Measurements from ENCODE around the gene STYXL1.
"Not testable (repeated sequence)": the region's sequence is repeated elsewhere in the genome, so short reads cannot be mapped to it uniquely, and the experiment has no call there.

Gene STYXL1

GRCh38 chr7:76084115-76084514 is 36.3 kb upstream of the STYXL1 start:
- H2BK120ac ChIP-seq (ENCODE audit: low read depth, low read length); H3K9me3 ChIP-seq (replicated peaks in 1 of 2; ENCODE audit: control insufficient read depth in 2 of 2, insufficient read depth in 1 of 2, low read depth in 1 of 2, low read length in 2 of 2); H2BK12ac ChIP-seq (ENCODE audit: low read length); H3K4me2 ChIP-seq (ENCODE audit: insufficient read depth, low read length, poor library complexity, severe bottlenecking); H2BK5ac ChIP-seq (ENCODE audit: low read length); H4K8ac ChIP-seq (ENCODE audit: low read depth, low read length); H4K91ac ChIP-seq (ENCODE audit: low read depth, low read length, poor library complexity); H3K79me1 ChIP-seq (ENCODE audit: low read depth, low read length); H3K27ac ChIP-seq (replicated peaks; ENCODE audit: low read length); H2AFZ ChIP-seq (ENCODE audit: low read length); H2BK15ac ChIP-seq (ENCODE audit: low read length); H3K14ac ChIP-seq (ENCODE audit: low read length); H3K27me3 ChIP-seq (ENCODE audit: control insufficient read depth in 3 of 3, insufficient read depth in 3 of 3, low read depth in 1 of 3, low read length in 3 of 3); H3K23ac ChIP-seq (ENCODE audit: low read depth, low read length, poor library complexity); H3K18ac ChIP-seq (ENCODE audit: low read length); H3K9ac ChIP-seq (ENCODE audit: low read depth, low read length, poor library complexity); H2AK5ac ChIP-seq (ENCODE audit: low read depth, low read length); H3K36me3 ChIP-seq (replicated peaks in 1 of 2; ENCODE audit: control insufficient read depth in 2 of 2, insufficient read depth in 2 of 2, low read length in 2 of 2); H3K4ac ChIP-seq (ENCODE audit: low read length); DNase-seq (ENCODE audit: low spot score); H3K4me3 ChIP-seq (ENCODE audit: low read length in 2 of 2); H3K4me1 ChIP-seq (ENCODE audit: control insufficient read depth in 2 of 2, insufficient read depth in 1 of 2, low read depth in 1 of 2, low read length in 2 of 2): not testable (repeated sequence)
- WGBS, 2 donors (ENCODE audit: extremely low coverage in 2 of 2, insufficient read length in 2 of 2, insufficient replicate concordance in 1 of 2): no CpG with 5 or more reads among the region's 2 CpGs

- Histone ChIP-seq H3K27ac (replicated peaks; ENCODE audit: low read length) (no peak overlapping the region), H3K9me3 (replicated peaks in 1 of 2; ENCODE audit: control insufficient read depth in 2 of 2, insufficient read depth in 1 of 2, low read depth in 1 of 2, low read length in 2 of 2) (no peaks in the 10 kb centered on the region), H3K79me1 (ENCODE audit: low read depth, low read length) (no peaks in the 10 kb centered on the region), H3K4me1 (ENCODE audit: control insufficient read depth in 2 of 2, insufficient read depth in 1 of 2, low read depth in 1 of 2, low read length in 2 of 2) (no peaks in the 10 kb centered on the region), H3K14ac (ENCODE audit: low read length) (no peak overlapping the region), H2BK120ac (ENCODE audit: low read depth, low read length) (no peak overlapping the region), H3K4ac (ENCODE audit: low read length) (no peak overlapping the region), H4K8ac (ENCODE audit: low read depth, low read length) (no peak overlapping the region), H3K4me2 (ENCODE audit: insufficient read depth, low read length, poor library complexity, severe bottlenecking) (no peak overlapping the region), H2BK12ac (ENCODE audit: low read length) (no peak overlapping the region), H3K18ac (ENCODE audit: low read length) (no peak overlapping the region), H3K27me3 (ENCODE audit: control insufficient read depth in 3 of 3, insufficient read depth in 3 of 3, low read depth in 1 of 3, low read length in 3 of 3) (no peaks in the 10 kb centered on the region), H2AFZ (ENCODE audit: low read length) (no peak overlapping the region), H4K91ac (ENCODE audit: low read depth, low read length, poor library complexity) (no peak overlapping the region), H2AK5ac (ENCODE audit: low read depth, low read length) (no peak overlapping the region), H3K4me3 (ENCODE audit: low read length in 2 of 2) (no peak overlapping the region), H3K36me3 (replicated peaks in 1 of 2; ENCODE audit: control insufficient read depth in 2 of 2, insufficient read depth in 2 of 2, low read length in 2 of 2) (no peaks in the 10 kb centered on the region), H3K23ac (ENCODE audit: low read depth, low read length, poor library complexity) (no peak overlapping the region), H2BK15ac (ENCODE audit: low read length) (no peak overlapping the region), H2BK5ac (ENCODE audit: low read length) (no peak overlapping the region), H3K9ac (ENCODE audit: low read depth, low read length, poor library complexity) (no peak overlapping the region)
- WGBS, 2 donors (ENCODE audit: extremely low coverage in 2 of 2, insufficient read length in 2 of 2, insufficient replicate concordance in 1 of 2): no CpG with 5 or more reads among the region's 5 CpGs
- no peak for DNase-seq (ENCODE audit: low spot score)
Measured at GRCh38 chr7:76080204-76080603, 32.4 kb upstream of the STYXL1 start.

- no peak overlapping the region for H2BK5ac ChIP-seq (ENCODE audit: low read length)
- H3K27me3 ChIP-seq (ENCODE audit: control insufficient read depth in 3 of 3, insufficient read depth in 3 of 3, low read depth in 1 of 3, low read length in 3 of 3): no peaks in the 10 kb centered on the region
- H3K23ac ChIP-seq (ENCODE audit: low read depth, low read length, poor library complexity): no peak overlapping the region
- WGBS, 2 donors (ENCODE audit: extremely low coverage in 2 of 2, insufficient read length in 2 of 2, insufficient replicate concordance in 1 of 2): no CpG with 5 or more reads among the region's 3 CpGs
- H3K27ac ChIP-seq (replicated peaks; ENCODE audit: low read length): no peak overlapping the region
- H4K91ac ChIP-seq (ENCODE audit: low read depth, low read length, poor library complexity): no peak overlapping the region
- no peaks in the 10 kb centered on the region for H3K36me3 ChIP-seq (replicated peaks in 1 of 2; ENCODE audit: control insufficient read depth in 2 of 2, insufficient read depth in 2 of 2, low read length in 2 of 2)
- H2BK12ac ChIP-seq (ENCODE audit: low read length): no peak overlapping the region
- no peak overlapping the region for H3K4me3 ChIP-seq (ENCODE audit: low read length in 2 of 2)
- H3K79me1 ChIP-seq (ENCODE audit: low read depth, low read length): no peaks in the 10 kb centered on the region
- no peak overlapping the region for H2BK15ac ChIP-seq (ENCODE audit: low read length)
- no peak overlapping the region for H2BK120ac ChIP-seq (ENCODE audit: low read depth, low read length)
- no peak overlapping the region for H3K14ac ChIP-seq (ENCODE audit: low read length)
- no peak overlapping the region for H2AK5ac ChIP-seq (ENCODE audit: low read depth, low read length)
- no peak overlapping the region for H3K18ac ChIP-seq (ENCODE audit: low read length)
- no peak for DNase-seq (ENCODE audit: low spot score)
- H3K4ac ChIP-seq (ENCODE audit: low read length): no peak overlapping the region
- H2AFZ ChIP-seq (ENCODE audit: low read length): no peak overlapping the region
- no peak overlapping the region for H3K9ac ChIP-seq (ENCODE audit: low read depth, low read length, poor library complexity)
- no peaks in the 10 kb centered on the region for H3K4me1 ChIP-seq (ENCODE audit: control insufficient read depth in 2 of 2, insufficient read depth in 1 of 2, low read depth in 1 of 2, low read length in 2 of 2)
- H4K8ac ChIP-seq (ENCODE audit: low read depth, low read length): no peak overlapping the region
- H3K9me3 ChIP-seq (replicated peaks in 1 of 2; ENCODE audit: control insufficient read depth in 2 of 2, insufficient read depth in 1 of 2, low read depth in 1 of 2, low read length in 2 of 2): no peaks in the 10 kb centered on the region
- H3K4me2 ChIP-seq (ENCODE audit: insufficient read depth, low read length, poor library complexity, severe bottlenecking): no peak overlapping the region
Measured at GRCh38 chr7:76077435-76077834, 29.6 kb upstream of the STYXL1 start.

GRCh38 chr7:76076995-76077394 is 29.2 kb upstream of the STYXL1 start:
- WGBS, 2 donors (ENCODE audit: extremely low coverage in 2 of 2, insufficient read length in 2 of 2, insufficient replicate concordance in 1 of 2): no CpG with 5 or more reads among the region's 6 CpGs
- no peaks in the 10 kb centered on the region for H3K36me3 ChIP-seq (replicated peaks in 1 of 2; ENCODE audit: control insufficient read depth in 2 of 2, insufficient read depth in 2 of 2, low read length in 2 of 2)

More at GRCh38 chr7:76076995-76077394, 29.2 kb upstream of the STYXL1 start:
- Histone ChIP-seq H3K4me3 (ENCODE audit: low read length in 2 of 2) (no peak overlapping the region), H3K79me1 (ENCODE audit: low read depth, low read length) (peaks cover 2% of the 10 kb centered on the region), H3K23ac (ENCODE audit: low read depth, low read length, poor library complexity) (no peak overlapping the region), H2BK5ac (ENCODE audit: low read length) (no peak overlapping the region), H3K18ac (ENCODE audit: low read length) (no peak overlapping the region), H3K4ac (ENCODE audit: low read length) (no peak overlapping the region), H2AFZ (ENCODE audit: low read length) (no peak overlapping the region), H3K27ac (replicated peaks; ENCODE audit: low read length) (no peak overlapping the region), H2BK15ac (ENCODE audit: low read length) (no peak overlapping the region), H3K27me3 (ENCODE audit: control insufficient read depth in 3 of 3, insufficient read depth in 3 of 3, low read depth in 1 of 3, low read length in 3 of 3) (no peaks in the 10 kb centered on the region), H3K14ac (ENCODE audit: low read length) (no peak overlapping the region), H2AK5ac (ENCODE audit: low read depth, low read length) (no peak overlapping the region), H4K8ac (ENCODE audit: low read depth, low read length) (no peak overlapping the region), H3K4me2 (ENCODE audit: insufficient read depth, low read length, poor library complexity, severe bottlenecking) (no peak overlapping the region), H3K9me3 (replicated peaks in 1 of 2; ENCODE audit: control insufficient read depth in 2 of 2, insufficient read depth in 1 of 2, low read depth in 1 of 2, low read length in 2 of 2) (no peaks in the 10 kb centered on the region), H2BK12ac (ENCODE audit: low read length) (no peak overlapping the region), H3K4me1 (ENCODE audit: control insufficient read depth in 2 of 2, insufficient read depth in 1 of 2, low read depth in 1 of 2, low read length in 2 of 2) (no peaks in the 10 kb centered on the region), H2BK120ac (ENCODE audit: low read depth, low read length) (no peak overlapping the region), H4K91ac (ENCODE audit: low read depth, low read length, poor library complexity) (no peak overlapping the region), H3K9ac (ENCODE audit: low read depth, low read length, poor library complexity) (no peak overlapping the region)
- DNase-seq (ENCODE audit: low spot score): no peak
